Measurements from ENCODE around the gene TTC39C. TPM values are rescaled to one million over a fixed set of nuclear protein-coding genes. Genes with fewer than 3 reads are reported as not detected.

TTC39C gene
- total RNA-seq, 3 donors from 2014 or later = 49.8 to 59.0 (median 53.0) TPM

GRCh38 chr18:24161304-24161703 is 146.8 kb downstream of the TTC39C start:
- Histone ChIP-seq H3K36me3 (peaks cover 5% of the 10 kb centered on the region), H3K9me3 (no peaks in the 10 kb centered on the region), H3K4me1 (no peaks in the 10 kb centered on the region), H3K27ac (no peak overlapping the region), H3K27me3 (no peaks in the 10 kb centered on the region), H3K4me3 (no peak overlapping the region)
- no peak for DNase-seq (ENCODE audit: low spot score in 2 of 2)
- intact Hi-C loops (cut with DNase I; ENCODE audit: low total_unique reads) = no loop called here
- TF ChIP-seq POLR2AphosphoS5 (IDR thresholded peaks at IDR 0.05) = no peak
- TF ChIP-seq POLR2A (IDR thresholded peaks at IDR 0.05) = no peak
- no peak for TF ChIP-seq CTCF (IDR thresholded peaks at IDR 0.05)

GRCh38 chr18:24168496-24168895 is 153.9 kb downstream of the TTC39C start:
- H3K4me1 ChIP-seq = no peaks in the 10 kb centered on the region
- no peak for DNase-seq (ENCODE audit: low spot score in 2 of 2)
- H3K27me3 ChIP-seq = no peaks in the 10 kb centered on the region
- H3K36me3 ChIP-seq = peaks cover 5% of the 10 kb centered on the region
- H3K9me3 ChIP-seq = no peaks in the 10 kb centered on the region
- no peak for TF ChIP-seq POLR2A (IDR thresholded peaks at IDR 0.05)
- H3K4me3 ChIP-seq = no peak overlapping the region
- intact Hi-C loops (cut with DNase I; ENCODE audit: low total_unique reads) = no loop called here
- H3K27ac ChIP-seq = no peak overlapping the region

- no peaks in the 10 kb centered on the region for H3K9me3 ChIP-seq
- H3K27ac ChIP-seq = no peak overlapping the region
- H3K4me1 ChIP-seq = no peaks in the 10 kb centered on the region
- intact Hi-C loops (cut with DNase I; ENCODE audit: low total_unique reads) = no loop called here
- H3K4me3 ChIP-seq = no peak overlapping the region
- no peak for DNase-seq (ENCODE audit: low spot score in 2 of 2)
- no peak for TF ChIP-seq POLR2AphosphoS5 (IDR thresholded peaks at IDR 0.05)
- no peak for TF ChIP-seq POLR2A (IDR thresholded peaks at IDR 0.05)
- no peak for TF ChIP-seq CTCF (IDR thresholded peaks at IDR 0.05)
- no peaks in the 10 kb centered on the region for H3K36me3 ChIP-seq
- H3K27me3 ChIP-seq = no peaks in the 10 kb centered on the region
These were observed 155.8 kb downstream of the TTC39C start for GRCh38 chr18:24170360-24170759.

GRCh38 chr18:24173997-24174396 is 159.4 kb downstream of the TTC39C start:
- Histone ChIP-seq H3K4me1 (no peaks in the 10 kb centered on the region), H3K27ac (no peak overlapping the region), H3K36me3 (no peaks in the 10 kb centered on the region), H3K9me3 (no peaks in the 10 kb centered on the region), H3K27me3 (no peaks in the 10 kb centered on the region), H3K4me3 (no peak overlapping the region)
- TF ChIP-seq POLR2A (IDR thresholded peaks at IDR 0.05) (no peak), CTCF (IDR thresholded peaks at IDR 0.05) (no peak), POLR2AphosphoS5 (IDR thresholded peaks at IDR 0.05) (no peak)
- intact Hi-C loops (cut with DNase I; ENCODE audit: low total_unique reads) = no loop called here
- DNase-seq (ENCODE audit: low spot score in 2 of 2) = no peak

GRCh38 chr18:24176727-24177416 is 162.3 kb downstream of the TTC39C start:
- no peaks in the 10 kb centered on the region for H3K36me3 ChIP-seq
- H3K27ac ChIP-seq = no peak overlapping the region
- no peaks in the 10 kb centered on the region for H3K4me1 ChIP-seq
- H3K27me3 ChIP-seq = no peaks in the 10 kb centered on the region
- peak in 1 of 2 donors; percentile 55 for DNase-seq (ENCODE audit: low spot score in 2 of 2)
- intact Hi-C loops (cut with DNase I; ENCODE audit: low total_unique reads) = no loop called here
- TF ChIP-seq CTCF (IDR thresholded peaks at IDR 0.05) (peak; percentile 35 to 50 (median 49)), POLR2AphosphoS5 (IDR thresholded peaks at IDR 0.05) (no peak), POLR2A (IDR thresholded peaks at IDR 0.05) (no peak)
- no peak overlapping the region for H3K4me3 ChIP-seq
- no peaks in the 10 kb centered on the region for H3K9me3 ChIP-seq

Measured in breast epithelium (tissue), 4 donors.